ELF-1 (cell line): ENCODE data around the gene SCRT2.
A peak's percentile ranks its signal among the peaks of the same experiment; 100 is the strongest.
"Not testable (repeated sequence)": the region's sequence is repeated elsewhere in the genome, so short reads cannot be mapped to it uniquely, and the experiment has no call there.

Experiments
- DNase-seq: peaks from one replicate; pipeline ENCODE4 v3.0.0-alpha.2; 2016; ENCODE audit warnings: low read depth, low spot score

The SCRT2 gene

DNA sequence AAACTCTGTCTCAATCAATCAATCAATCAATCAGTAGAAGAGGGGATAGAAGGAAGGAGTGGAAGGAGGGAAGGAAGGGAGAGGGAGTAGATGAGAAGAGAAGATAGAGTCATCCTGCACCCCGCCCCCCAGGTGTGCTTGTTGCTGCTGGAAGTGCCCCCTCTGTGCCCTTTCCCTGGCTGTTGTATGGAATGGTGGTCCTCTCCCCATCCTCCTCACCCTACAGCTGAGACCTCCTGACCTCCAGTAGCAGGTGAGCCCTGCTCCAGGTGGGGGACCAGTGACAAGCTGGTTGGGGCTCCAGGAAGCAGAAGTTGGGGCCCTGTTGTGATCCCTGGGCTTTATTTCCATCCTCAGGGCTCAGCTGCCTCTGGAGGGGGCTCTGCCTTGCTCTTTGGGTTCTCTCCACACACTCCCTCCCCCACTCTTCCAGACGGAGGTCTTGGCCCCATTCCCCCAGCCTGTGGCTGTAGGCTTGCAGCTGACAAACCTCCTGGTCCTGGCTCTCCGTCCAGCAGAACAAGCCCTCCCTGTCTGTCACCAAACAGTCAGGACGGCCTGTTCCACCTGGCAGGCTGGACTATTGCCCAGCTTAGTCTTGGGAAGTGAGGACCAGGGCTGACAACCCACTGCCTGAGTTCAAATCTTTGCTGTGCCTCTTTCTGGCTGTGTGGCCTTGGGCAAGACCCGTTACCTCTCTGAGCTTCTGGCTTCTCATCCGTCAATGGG is 26.0 kb upstream of the SCRT2 start:
- DNase-seq, result no peak

GRCh38 chr20:699811-700338 is 24.3 kb upstream of the SCRT2 start:
- DNase-seq, result peak; percentile 73

GRCh38 chr20:699342-699741 is 23.7 kb upstream of the SCRT2 start:
- no peak for DNase-seq

DNA sequence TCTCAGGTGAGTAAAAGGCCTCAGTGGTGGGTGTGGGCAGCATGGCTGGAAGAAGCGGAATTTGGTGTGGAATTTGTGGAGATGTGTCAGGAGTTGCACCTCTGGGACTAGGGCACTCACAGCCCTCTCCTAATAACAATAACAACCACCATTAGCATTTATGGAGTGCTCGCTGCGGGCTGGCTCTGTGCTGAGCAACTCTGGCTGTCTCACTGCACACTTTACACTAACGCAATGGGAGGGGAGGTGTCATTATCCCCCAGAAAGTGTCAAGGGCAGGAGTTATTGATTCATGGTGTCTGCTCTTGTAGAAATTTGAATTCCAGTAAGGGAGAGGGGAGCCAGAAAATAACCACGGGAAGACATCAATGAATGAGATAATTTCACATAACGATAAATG is 22.7 kb upstream of the SCRT2 start:
- no peak for DNase-seq

GRCh38 chr20:697826-698225 is 22.2 kb upstream of the SCRT2 start:
- DNase-seq, result no peak

DNA sequence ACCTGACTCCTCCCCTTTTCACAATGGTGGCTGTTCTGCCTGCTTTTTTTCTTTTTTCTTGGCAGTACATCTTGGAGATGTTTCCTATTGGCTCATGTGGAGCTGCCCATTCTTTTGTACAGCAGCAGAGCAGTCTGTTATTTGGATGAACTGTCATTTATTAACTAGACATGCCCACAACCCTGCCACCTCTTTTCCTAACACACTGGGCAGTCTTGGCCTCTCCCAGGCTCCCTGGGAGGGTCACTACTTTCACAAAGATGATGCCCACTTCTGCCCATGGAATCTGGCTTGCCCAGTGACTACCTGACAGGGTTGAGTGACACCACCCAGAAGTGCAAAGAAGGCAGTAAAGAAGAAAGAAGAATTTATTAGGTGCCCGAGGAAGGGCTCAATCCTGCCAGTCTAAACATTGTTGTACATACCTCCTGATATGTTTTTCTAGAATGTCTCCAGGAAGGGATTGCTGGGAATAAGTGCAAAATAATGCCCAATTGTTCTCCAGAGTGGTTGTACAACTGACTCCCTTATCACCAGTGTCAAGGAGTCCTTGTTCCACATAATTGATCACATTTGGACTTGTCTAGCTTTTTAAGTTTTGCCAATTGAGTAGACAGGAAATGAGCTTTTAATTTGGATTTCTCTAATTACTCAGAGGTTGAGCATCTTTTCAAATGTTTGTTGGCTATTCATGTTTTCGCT is 19.7 kb upstream of the SCRT2 start:
- DNase-seq, result no peak

GRCh38 chr20:694496-694895 is 18.9 kb upstream of the SCRT2 start:
- DNase-seq, result no peak

- DNase-seq, result not testable (repeated sequence)
Measured at GRCh38 chr20:693786-694185, 18.2 kb upstream of the SCRT2 start.

DNA sequence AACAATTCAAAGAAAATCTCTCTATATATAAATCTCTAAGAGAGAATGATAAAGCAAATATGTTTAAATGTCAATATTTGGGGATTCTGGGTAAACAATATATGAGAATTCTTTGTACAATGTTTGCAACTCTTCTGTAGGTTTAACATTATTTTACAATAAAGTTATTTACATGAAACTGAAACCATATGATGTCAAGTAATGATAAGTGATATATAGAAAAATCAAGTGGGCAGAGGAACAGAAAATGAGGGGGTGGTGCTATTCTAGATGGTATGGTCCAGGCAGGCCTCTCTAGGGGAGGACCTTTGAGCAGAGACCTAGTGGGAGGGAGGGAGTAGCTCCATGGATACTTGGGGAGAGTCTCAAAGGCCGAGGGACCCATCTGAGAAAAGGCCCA is 16.4 kb upstream of the SCRT2 start:
- DNase-seq, result no peak

DNA sequence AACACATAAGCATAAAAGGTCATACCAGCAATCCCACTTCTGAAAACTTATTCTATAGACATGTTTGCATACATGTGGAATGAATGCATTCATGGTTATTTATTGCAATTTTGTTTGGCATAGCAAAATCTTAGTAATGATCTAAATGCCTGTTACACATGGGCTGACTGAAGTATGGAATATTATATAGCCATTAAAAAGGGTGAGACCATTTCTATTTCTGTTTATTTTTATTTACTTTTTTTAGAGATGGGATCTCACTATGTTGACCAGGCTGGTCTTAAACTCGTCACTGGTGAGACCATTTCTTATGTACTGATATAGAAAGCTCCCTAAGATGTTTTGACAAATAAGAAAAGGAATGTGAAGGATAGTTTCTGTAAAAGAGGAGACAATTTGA is 14.3 kb upstream of the SCRT2 start:
- no peak for DNase-seq

GRCh38 chr20:689348-689747 is 13.7 kb upstream of the SCRT2 start:
- DNase-seq, result no peak

DNA sequence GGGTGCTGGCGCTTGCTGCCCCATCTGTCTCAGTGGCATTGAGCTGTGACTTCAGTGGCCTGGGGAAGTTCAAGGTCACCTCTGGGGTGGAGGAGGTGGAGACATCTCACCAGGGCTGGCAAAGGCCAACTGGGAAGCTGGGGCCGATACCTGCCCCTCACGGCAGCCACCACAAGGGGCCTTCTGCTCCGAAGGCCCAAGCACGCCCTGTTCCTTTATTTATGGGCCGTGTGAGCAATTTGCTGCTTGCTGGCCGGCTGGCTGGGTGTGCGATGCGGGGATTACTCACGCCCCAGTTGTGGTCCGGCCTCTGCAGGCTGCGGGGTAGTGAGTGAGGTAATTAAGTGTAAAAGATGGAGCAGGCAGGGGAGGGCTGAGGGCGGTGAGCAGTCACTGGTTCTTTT is 13.2 kb upstream of the SCRT2 start:
- peak; percentile 58 for DNase-seq

- DNase-seq, result no peak
Measured at GRCh38 chr20:687468-688203, 12.0 kb upstream of the SCRT2 start.

DNA sequence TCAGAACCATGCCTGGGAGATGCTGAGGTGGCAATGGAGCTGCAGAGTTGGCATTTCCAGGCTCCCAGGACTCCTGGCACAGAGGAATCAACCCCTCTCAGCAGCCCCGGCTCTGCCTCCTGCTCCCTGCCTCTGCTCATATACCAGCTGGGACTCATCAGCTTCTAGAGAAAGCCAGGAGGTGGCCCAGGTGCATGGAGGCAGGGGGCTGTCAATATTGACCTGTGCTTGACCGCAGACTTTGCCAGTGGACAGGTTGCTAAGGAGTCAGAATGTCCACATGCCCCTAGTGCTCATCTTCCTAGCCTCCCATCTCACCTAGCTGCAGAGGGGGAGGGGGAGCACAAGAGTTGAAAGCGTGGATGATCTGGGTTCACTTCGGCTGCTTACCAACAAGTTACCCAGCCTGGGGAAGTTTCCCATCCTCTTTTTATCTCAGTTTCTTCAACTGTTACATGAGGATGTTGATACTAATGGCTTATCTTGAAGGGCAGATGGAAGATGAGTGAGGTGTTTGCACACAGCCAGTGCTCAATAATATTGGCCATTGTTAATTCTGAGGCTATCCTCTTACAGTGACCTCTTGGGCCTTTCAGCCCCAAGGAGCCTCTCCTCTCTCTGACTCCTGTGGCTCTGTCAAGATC is 9.2 kb upstream of the SCRT2 start:
- no peak for DNase-seq

DNA sequence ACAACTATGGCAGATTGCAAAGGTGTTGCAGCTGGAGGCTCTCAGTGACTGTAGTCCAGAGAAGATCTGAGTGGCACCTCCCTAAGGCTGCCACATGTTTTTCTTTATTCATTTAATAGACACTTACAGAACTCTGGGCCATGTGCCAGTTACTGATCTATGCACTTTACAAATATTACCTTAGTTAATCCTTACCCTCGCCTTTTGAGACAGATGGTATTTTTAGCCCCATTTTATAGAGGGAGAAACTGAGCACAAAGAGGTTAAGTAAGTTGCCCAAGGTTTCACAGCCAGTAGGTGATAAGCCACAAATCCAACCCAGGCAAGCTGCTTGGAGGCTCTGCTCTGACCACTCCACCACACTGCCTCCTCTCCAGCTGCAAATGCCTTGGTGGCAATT is 6.5 kb upstream of the SCRT2 start:
- DNase-seq, result no peak

- no peak for DNase-seq
Measured at GRCh38 chr20:680638-681187, 5.1 kb upstream of the SCRT2 start.

DNA sequence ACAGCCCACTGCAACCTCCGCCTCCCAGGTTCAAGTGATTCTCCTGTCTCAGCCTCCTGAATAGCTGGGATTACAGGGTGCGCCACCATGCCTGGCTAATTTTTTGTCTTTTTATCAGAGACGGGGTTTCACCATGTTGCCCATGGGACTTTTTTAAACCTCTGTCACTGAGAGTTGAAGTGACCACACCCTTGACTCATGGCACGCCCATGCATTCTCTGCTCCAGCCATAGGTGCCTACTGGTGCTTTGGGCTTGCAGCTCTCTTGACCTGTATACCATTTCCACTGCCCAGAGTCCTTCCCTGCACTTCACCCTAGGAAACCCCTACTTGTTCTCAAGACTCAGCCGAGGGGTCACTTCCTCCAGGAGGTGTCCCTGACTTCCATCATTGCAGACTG is 2.4 kb upstream of the SCRT2 start:
- no peak for DNase-seq

- DNase-seq, result no peak
Measured at GRCh38 chr20:676967-677366, 1.4 kb upstream of the SCRT2 start.

DNA sequence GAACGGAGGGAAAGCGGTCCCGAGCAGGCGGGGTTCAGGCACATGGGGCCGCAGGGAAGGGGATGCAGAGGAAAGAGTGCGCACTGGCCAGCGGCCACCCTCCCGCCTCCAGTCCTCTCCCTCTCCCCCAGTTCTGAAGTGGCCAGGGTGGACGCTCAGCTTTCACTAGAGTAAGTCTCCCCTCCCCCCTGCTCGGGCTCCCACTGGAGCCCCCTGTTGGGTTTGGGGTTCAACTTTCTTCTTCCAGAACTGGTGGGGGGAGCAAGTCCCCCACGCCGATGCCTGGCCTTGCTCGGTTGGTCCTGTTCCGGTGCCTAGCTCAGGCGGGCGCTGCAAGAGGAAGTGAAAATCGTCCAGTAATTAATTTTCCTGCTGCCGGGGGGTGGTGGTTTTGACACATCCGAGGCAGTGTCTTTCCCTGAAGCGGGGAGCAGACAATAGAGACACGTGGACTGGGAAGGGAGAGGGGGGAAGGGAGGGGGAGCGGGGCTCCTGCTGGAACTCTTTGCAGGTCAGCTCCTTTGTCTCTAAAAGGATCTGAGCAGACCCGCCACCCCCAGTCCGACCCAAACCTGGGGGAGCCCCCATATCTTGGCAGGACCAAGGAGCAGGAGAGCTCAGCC is 824 bp upstream of the SCRT2 start:
- DNase-seq, result no peak

GRCh38 chr20:675033-675452 is 559 bp downstream of the SCRT2 start:
- no peak for DNase-seq

- no peak for DNase-seq
Measured at GRCh38 chr20:673603-674001, 2.0 kb downstream of the SCRT2 start.
